ENCODE data around the gene TEX264.
"Not testable (repeated sequence)": the region's sequence is repeated elsewhere in the genome, so short reads cannot be mapped to it uniquely, and the experiment has no call there.

The TEX264 gene

GRCh38 chr3:51733859-51734571 lies 63.0 kb downstream of the TEX264 start:
- TF ChIP-seq, protein P1, sequence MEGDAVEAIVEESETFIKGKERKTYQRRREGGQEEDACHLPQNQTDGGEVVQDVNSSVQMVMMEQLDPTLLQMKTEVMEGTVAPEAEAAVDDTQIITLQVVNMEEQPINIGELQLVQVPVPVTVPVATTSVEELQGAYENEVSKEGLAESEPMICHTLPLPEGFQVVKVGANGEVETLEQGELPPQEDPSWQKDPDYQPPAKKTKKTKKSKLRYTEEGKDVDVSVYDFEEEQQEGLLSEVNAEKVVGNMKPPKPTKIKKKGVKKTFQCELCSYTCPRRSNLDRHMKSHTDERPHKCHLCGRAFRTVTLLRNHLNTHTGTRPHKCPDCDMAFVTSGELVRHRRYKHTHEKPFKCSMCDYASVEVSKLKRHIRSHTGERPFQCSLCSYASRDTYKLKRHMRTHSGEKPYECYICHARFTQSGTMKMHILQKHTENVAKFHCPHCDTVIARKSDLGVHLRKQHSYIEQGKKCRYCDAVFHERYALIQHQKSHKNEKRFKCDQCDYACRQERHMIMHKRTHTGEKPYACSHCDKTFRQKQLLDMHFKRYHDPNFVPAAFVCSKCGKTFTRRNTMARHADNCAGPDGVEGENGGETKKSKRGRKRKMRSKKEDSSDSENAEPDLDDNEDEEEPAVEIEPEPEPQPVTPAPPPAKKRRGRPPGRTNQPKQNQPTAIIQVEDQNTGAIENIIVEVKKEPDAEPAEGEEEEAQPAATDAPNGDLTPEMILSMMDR (conservative IDR thresholded peaks at IDR 0.05; ENCODE audit: low read depth, low read length), result no peak
- DNase-seq (ENCODE audit: low read depth), result no peak

GRCh38 chr3:51734572-51734907 lies 63.5 kb downstream of the TEX264 start:
- H3K4me3 ChIP-seq (ENCODE audit: low read depth, low read length), result no peak overlapping the region
- TF ChIP-seq, protein P1 (conservative IDR thresholded peaks at IDR 0.05; ENCODE audit: low read depth, low read length), result no peak
- no peak for DNase-seq (ENCODE audit: low read depth)

More at GRCh38 chr3:51733859-51734571, 63.0 kb downstream of the TEX264 start:
- H3K4me3 ChIP-seq (ENCODE audit: low read depth, low read length), result no peak overlapping the region

DNA sequence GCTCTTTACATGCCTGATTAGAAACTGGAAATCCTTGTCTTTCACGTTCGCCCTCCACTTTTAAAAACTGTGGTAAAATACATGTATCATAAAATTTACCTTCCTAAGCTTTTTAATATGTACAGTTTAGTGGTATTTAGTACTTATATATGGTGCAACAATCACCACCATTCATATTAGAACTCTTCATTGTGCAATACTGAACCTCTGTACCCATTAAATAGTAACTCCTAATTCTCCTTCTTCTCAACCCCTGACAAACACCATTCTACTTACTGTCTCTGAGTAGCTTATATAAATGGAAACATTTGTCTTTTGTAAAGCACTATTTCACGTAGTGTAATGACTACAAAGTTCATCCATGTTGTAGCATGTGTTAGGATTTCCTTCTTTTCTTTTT lies 64.0 kb downstream of the TEX264 start:
- no peak for DNase-seq (ENCODE audit: low read depth)
- no peak overlapping the region for H3K4me3 ChIP-seq (ENCODE audit: low read depth, low read length)
- TF ChIP-seq, protein P1 (conservative IDR thresholded peaks at IDR 0.05; ENCODE audit: low read depth, low read length), result no peak

- TF ChIP-seq, protein P1 (conservative IDR thresholded peaks at IDR 0.05; ENCODE audit: low read depth, low read length), result no peak
- no peak overlapping the region for H3K4me3 ChIP-seq (ENCODE audit: low read depth, low read length)
- DNase-seq (ENCODE audit: low read depth), result no peak
Observed at GRCh38 chr3:51735950-51736349, 64.9 kb downstream of the TEX264 start.

DNA sequence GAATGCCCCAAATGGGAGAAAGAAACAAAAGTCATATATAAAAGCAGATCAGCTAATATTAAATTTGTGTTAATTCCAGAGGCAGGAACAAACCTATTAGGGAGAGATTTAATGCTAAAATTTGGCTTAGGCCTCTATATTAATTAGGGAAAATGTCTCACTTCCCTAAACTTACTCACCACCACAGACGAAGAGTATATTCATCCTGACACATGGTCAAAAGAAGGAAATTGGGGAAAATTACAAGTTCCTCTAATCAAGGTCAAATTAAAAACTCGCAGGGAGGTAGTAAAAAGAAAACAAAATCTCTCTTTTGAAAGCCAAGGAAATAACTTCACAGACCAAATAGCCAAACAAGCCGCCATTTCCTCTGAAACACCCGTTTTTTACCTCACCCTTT lies 68.1 kb downstream of the TEX264 start:
- no peak overlapping the region for H3K4me3 ChIP-seq (ENCODE audit: low read depth, low read length)
- TF ChIP-seq, protein P1 (conservative IDR thresholded peaks at IDR 0.05; ENCODE audit: low read depth, low read length), result no peak
- DNase-seq (ENCODE audit: low read depth), result no peak

DNA sequence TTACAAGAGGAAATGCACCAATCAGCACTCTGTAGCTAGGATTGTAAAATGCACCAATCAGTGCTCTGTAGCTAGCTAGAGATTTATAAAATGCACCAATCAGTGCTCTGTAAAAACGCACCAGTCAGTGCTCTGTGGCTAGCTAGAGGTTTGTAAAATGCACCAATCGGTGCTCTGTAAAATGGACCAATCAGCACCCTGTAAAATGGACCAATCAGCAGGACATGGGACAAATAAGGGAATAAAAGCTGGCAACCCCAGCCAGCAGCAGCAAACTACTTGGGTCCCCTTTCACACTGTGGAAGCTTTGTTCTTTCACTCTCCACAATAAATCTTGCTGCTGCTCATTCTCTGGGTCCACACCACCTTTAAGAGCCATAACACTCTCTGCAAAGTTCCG lies 71.3 kb downstream of the TEX264 start:
- DNase-seq (ENCODE audit: low read depth); H3K4me3 ChIP-seq (ENCODE audit: low read depth, low read length): not testable (repeated sequence)

DNA sequence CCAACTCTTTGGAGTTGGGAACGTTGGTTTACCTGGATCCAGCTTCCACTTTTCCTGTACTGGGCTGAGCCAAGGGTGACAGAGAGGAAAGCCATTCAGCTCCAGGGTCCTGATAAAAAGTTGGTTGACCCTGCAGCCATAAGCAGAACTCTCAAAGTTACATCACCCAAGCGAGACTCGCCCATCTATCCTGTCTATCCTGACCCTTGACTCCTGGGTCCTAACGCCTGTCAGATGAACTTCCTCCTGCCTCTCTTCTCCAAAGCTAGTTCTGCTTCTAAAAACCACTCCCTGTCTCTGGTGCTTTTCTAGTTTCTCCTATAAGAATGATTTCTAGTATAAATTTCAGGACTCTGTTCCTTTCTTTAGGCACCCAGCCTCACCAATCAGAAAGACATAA lies 71.9 kb downstream of the TEX264 start:
- DNase-seq (ENCODE audit: low read depth); H3K4me3 ChIP-seq (ENCODE audit: low read depth, low read length): not testable (repeated sequence)

GRCh38 chr3:51747840-51748239 lies 76.8 kb downstream of the TEX264 start:
- TF ChIP-seq, protein P1 (conservative IDR thresholded peaks at IDR 0.05; ENCODE audit: low read depth, low read length), result no peak
- no peak overlapping the region for H3K4me3 ChIP-seq (ENCODE audit: low read depth, low read length)
- DNase-seq (ENCODE audit: low read depth), result no peak
